ENCODE measurements around the gene AKAP6. TPM values are rescaled to one million over a fixed set of nuclear protein-coding genes. Genes with fewer than 3 reads are reported as not detected.
A peak's percentile ranks its signal among the peaks of the same experiment; 100 is the strongest.

The AKAP6 gene
- total RNA-seq, 1 donor from 2014 or later: 6.4 TPM

GRCh38 chr14:32620724-32621123 lies 291.6 kb downstream of the AKAP6 start:
- DNase-seq (ENCODE audit: low spot score) (no peak), ATAC-seq (no peak)
- intact Hi-C loops (cut with DNase I): no loop called here

GRCh38 chr14:32621585-32621984 lies 292.5 kb downstream of the AKAP6 start:
- no peak for DNase-seq (ENCODE audit: low spot score)
- intact Hi-C loops (cut with DNase I): no loop called here
- ATAC-seq: no peak

- no peak for DNase-seq (ENCODE audit: low spot score)
- intact Hi-C loops (cut with DNase I): no loop called here
- ATAC-seq: no peak
Measured at GRCh38 chr14:32622742-32623141, 293.6 kb downstream of the AKAP6 start.

GRCh38 chr14:32623300-32624093 lies 294.4 kb downstream of the AKAP6 start:
- ATAC-seq: no peak
- DNase-seq (ENCODE audit: low spot score): no peak
- intact Hi-C loops (cut with DNase I): no loop called here

GRCh38 chr14:32625211-32625610 lies 296.1 kb downstream of the AKAP6 start:
- DNase-seq (ENCODE audit: low spot score) (no peak), ATAC-seq (no peak)
- intact Hi-C loops (cut with DNase I): no loop called here

GRCh38 chr14:32627545-32628298 lies 298.6 kb downstream of the AKAP6 start:
- DNase-seq (ENCODE audit: low spot score): no peak
- no peak for ATAC-seq
- intact Hi-C loops (cut with DNase I): no loop called here

- DNase-seq (ENCODE audit: low spot score) (no peak), ATAC-seq (no peak)
- intact Hi-C loops (cut with DNase I): no loop called here
Measured at GRCh38 chr14:32629236-32629635, 300.1 kb downstream of the AKAP6 start.

- intact Hi-C loops (cut with DNase I): no loop called here
- DNase-seq (ENCODE audit: low spot score) (no peak), ATAC-seq (no peak)
Measured at GRCh38 chr14:32630701-32631100, 301.6 kb downstream of the AKAP6 start.

- ATAC-seq (no peak), DNase-seq (ENCODE audit: low spot score) (no peak)
- intact Hi-C loops (cut with DNase I): no loop called here
Measured at GRCh38 chr14:32633224-32633859, 304.2 kb downstream of the AKAP6 start.

- no peak for ATAC-seq
- DNase-seq (ENCODE audit: low spot score): no peak
- intact Hi-C loops (cut with DNase I): no loop called here
Measured at GRCh38 chr14:32633930-32634329, 304.8 kb downstream of the AKAP6 start.

- ATAC-seq (peak; percentile 88), DNase-seq (ENCODE audit: low spot score) (no peak)
- intact Hi-C loops (cut with DNase I): loop anchor here (5.0 kb wide), 1 partner anchor 1837 kb away; no protein-coding TSS in a partner anchor
Measured at GRCh38 chr14:32635061-32635719, 306.1 kb downstream of the AKAP6 start.

GRCh38 chr14:32637582-32637981 lies 308.5 kb downstream of the AKAP6 start:
- no peak for DNase-seq (ENCODE audit: low spot score)
- no peak for ATAC-seq
- intact Hi-C loops (cut with DNase I): loop anchor here (5.0 kb wide), 1 partner anchor 1835 kb away; no protein-coding TSS in a partner anchor

- intact Hi-C loops (cut with DNase I): loop anchor here (5.0 kb wide), 1 partner anchor 1833 kb away; no protein-coding TSS in a partner anchor
- no peak for DNase-seq (ENCODE audit: low spot score)
- ATAC-seq: no peak
Measured at GRCh38 chr14:32639208-32639607, 310.1 kb downstream of the AKAP6 start.

- ATAC-seq: no peak
- intact Hi-C loops (cut with DNase I): no loop called here
- DNase-seq (ENCODE audit: low spot score): no peak
Measured at GRCh38 chr14:32645551-32645950, 316.5 kb downstream of the AKAP6 start.

GRCh38 chr14:32648434-32648833 lies 319.3 kb downstream of the AKAP6 start:
- intact Hi-C loops (cut with DNase I): no loop called here
- DNase-seq (ENCODE audit: low spot score): no peak
- ATAC-seq: no peak

GRCh38 chr14:32650030-32650429 lies 320.9 kb downstream of the AKAP6 start:
- ATAC-seq: no peak
- no peak for DNase-seq (ENCODE audit: low spot score)
- intact Hi-C loops (cut with DNase I): no loop called here

- intact Hi-C loops (cut with DNase I): no loop called here
- ATAC-seq (no peak), DNase-seq (ENCODE audit: low spot score) (no peak)
Measured at GRCh38 chr14:32650665-32651064, 321.6 kb downstream of the AKAP6 start.

GRCh38 chr14:32654106-32654505 lies 325.0 kb downstream of the AKAP6 start:
- DNase-seq (ENCODE audit: low spot score) (no peak), ATAC-seq (no peak)
- intact Hi-C loops (cut with DNase I): no loop called here

GRCh38 chr14:32656601-32657000 lies 327.5 kb downstream of the AKAP6 start:
- DNase-seq (ENCODE audit: low spot score) (no peak), ATAC-seq (no peak)
- intact Hi-C loops (cut with DNase I): loop anchor here (2.0 kb wide), 1 partner anchor 38 kb away; no protein-coding TSS in a partner anchor
